ENCODE results near the gene PRSS36. TPM values are rescaled to one million over a fixed set of nuclear protein-coding genes. Genes with fewer than 3 reads are reported as not detected.
"Not testable (repeated sequence)": the region's sequence is repeated elsewhere in the genome, so short reads cannot be mapped to it uniquely, and the experiment has no call there.

PRSS36 gene
- total and polyA plus RNA-seq, 12 donors: 0.89 to 18.3 (median 7.4) TPM

DNA sequence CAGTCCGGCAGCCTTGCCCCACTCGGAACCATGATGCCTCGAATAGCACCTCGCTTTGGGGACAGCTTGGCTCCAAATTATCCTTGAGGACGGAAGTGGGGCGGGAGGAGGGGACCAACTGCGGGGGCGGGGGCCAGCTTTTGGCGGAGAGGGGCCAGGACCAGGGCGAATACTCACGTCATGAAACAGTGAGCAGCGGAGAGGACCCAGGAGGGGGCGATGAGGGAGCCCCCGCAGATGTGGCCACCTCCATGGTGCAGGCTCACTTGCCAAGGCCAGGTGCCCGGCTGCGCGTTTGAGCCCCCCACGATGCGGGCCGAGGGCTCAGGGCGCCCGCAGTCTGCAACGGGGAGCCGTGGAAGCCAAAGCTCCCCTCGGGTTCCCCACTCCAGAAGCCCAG, 970 bp downstream of the PRSS36 start:
- 59 to 87% (median 76%) methylated on average over 5 to 25 of the region's 25 CpGs for WGBS, 4 donors
- no peak overlapping the region for H3K27ac ChIP-seq
- H3K27me3 ChIP-seq: peaks cover 11% of the 10 kb centered on the region
- H3K36me3 ChIP-seq (replicated peaks in 1 of 2): no peaks in the 10 kb centered on the region
- DNase-seq: no peak
- H3K4me3 ChIP-seq: no peak overlapping the region
- no peaks in the 10 kb centered on the region for H3K9me3 ChIP-seq (replicated peaks in 1 of 3)
- no peaks in the 10 kb centered on the region for H3K4me1 ChIP-seq (replicated peaks in 1 of 2)
- no peak for TF ChIP-seq POLR2A (IDR thresholded peaks at IDR 0.05)
- TF ChIP-seq, protein P1, sequence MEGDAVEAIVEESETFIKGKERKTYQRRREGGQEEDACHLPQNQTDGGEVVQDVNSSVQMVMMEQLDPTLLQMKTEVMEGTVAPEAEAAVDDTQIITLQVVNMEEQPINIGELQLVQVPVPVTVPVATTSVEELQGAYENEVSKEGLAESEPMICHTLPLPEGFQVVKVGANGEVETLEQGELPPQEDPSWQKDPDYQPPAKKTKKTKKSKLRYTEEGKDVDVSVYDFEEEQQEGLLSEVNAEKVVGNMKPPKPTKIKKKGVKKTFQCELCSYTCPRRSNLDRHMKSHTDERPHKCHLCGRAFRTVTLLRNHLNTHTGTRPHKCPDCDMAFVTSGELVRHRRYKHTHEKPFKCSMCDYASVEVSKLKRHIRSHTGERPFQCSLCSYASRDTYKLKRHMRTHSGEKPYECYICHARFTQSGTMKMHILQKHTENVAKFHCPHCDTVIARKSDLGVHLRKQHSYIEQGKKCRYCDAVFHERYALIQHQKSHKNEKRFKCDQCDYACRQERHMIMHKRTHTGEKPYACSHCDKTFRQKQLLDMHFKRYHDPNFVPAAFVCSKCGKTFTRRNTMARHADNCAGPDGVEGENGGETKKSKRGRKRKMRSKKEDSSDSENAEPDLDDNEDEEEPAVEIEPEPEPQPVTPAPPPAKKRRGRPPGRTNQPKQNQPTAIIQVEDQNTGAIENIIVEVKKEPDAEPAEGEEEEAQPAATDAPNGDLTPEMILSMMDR (IDR thresholded peaks at IDR 0.05): no peak
- intact Hi-C loops (cut with DNase I): loop anchor here (10.0 kb wide), 2 partner anchors 64 to 164 kb away; partner anchors contain the start of genes HSD3B7 (in 1 of the 2) and PRSS53 (in 1 of the 2)

DNA sequence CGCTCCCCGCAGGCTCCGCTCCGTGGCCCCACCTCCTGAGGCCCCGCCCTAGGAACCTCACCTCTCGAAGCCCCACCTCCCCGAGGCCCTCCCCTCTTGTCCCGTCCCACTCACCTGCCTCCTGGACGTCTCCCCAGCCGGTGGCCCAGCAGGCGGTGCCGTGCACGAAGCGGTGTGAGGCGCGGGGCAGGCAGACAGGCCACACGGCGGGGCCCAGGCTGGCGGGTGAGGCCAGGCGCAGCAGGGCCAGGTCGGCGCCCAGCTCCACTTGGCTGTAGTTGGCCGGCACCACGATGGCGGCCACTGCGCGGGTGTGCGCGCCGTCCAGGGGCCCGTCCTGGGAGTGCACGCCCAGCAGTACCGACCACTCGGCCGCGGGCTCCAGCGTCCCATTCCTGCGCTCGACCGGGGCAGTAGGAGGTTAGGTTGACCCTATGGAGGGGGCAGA, 1.6 kb downstream of the PRSS36 start:
- WGBS, 4 donors: 16 to 28% (median 20%) methylated on average over 9 to 40 of the region's 40 CpGs
- Histone ChIP-seq H3K4me3 (no peak overlapping the region), H3K9me3 (replicated peaks in 1 of 3) (no peaks in the 10 kb centered on the region), H3K27me3 (peaks cover 11% of the 10 kb centered on the region), H3K36me3 (replicated peaks in 1 of 2) (no peaks in the 10 kb centered on the region), H3K4me1 (replicated peaks in 1 of 2) (no peaks in the 10 kb centered on the region), H3K27ac (no peak overlapping the region)
- TF ChIP-seq POLR2A (IDR thresholded peaks at IDR 0.05): no peak
- TF ChIP-seq, protein P1 (IDR thresholded peaks at IDR 0.05): no peak
- no peak for DNase-seq
- intact Hi-C loops (cut with DNase I): loop anchor here (10.0 kb wide), 2 partner anchors 64 to 164 kb away; partner anchors contain the start of genes HSD3B7 (in 1 of the 2) and PRSS53 (in 1 of the 2)

DNA sequence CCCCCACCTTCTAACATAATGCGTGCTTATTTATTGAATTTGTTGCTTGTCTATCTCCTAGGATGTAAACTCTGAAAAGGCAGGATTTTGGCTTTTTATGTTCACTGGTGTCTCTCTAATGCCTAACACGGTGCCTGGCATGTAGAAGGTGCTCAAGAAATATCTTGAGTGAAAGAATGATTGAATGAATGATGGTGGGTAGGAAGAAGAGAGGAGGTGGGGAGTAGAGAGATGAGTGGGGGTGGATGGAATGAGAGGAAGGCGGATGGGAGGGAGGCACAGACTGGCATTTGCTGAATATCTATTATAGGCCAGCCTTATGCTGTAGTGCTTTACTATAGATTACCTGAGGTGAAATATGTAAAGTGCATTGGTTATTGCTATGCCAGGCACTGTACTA, 2.3 kb downstream of the PRSS36 start:
- Histone ChIP-seq H3K9me3 (replicated peaks in 1 of 3) (no peaks in the 10 kb centered on the region), H3K36me3 (replicated peaks in 1 of 2) (no peaks in the 10 kb centered on the region), H3K4me1 (replicated peaks in 1 of 2) (peaks cover 3 to 4% of the 10 kb centered on the region in 2 donors), H3K27ac (no peak overlapping the region), H3K4me3 (no peak overlapping the region), H3K27me3 (peaks cover 11% of the 10 kb centered on the region)
- no peak for TF ChIP-seq POLR2A (IDR thresholded peaks at IDR 0.05)
- TF ChIP-seq, protein P1 (IDR thresholded peaks at IDR 0.05): no peak
- 84 to 96% (median 91%) methylated on average over 3 of the region's 3 CpGs for WGBS, 4 donors
- no peak for DNase-seq
- intact Hi-C loops (cut with DNase I): loop anchor here (10.0 kb wide), 2 partner anchors 63 to 163 kb away; partner anchors contain the start of genes HSD3B7 (in 1 of the 2) and PRSS53 (in 1 of the 2)

DNA sequence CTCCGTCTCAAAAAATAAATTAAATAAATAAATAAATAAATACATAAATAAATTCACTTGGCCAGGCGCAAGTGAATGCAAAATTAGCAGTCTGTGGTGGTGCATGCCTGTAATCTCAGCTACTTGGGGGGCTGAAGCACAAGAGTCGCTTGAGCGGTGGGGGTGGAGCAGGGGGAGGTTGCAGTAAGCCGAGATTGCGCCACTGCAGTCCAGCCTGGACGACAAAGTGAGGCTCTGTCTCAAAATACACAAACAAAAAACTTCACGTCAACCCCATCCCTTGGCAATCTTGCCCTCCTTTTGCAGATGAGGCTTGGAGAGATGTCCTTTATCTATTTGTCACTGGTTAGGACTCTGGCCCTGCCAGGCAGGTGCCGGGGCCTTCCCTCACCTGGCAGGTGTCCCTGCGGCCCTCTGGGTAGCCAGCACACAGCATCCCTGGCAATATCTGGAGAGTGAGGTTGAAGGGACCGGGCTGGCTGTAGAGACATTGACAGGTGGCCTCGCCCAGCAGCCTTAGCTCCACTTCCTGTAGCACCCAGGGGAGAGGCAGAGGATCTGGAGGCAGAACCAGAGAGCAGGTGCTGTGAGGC, 4.4 kb downstream of the PRSS36 start:
- DNase-seq: no peak
- Histone ChIP-seq H3K36me3 (replicated peaks in 1 of 2) (no peaks in the 10 kb centered on the region), H3K27ac (no peak overlapping the region), H3K4me1 (replicated peaks in 1 of 2) (peaks cover 15% of the 10 kb centered on the region in 2 donors), H3K4me3 (no peak overlapping the region), H3K9me3 (replicated peaks in 1 of 3) (no peaks in the 10 kb centered on the region), H3K27me3 (peaks cover 11% of the 10 kb centered on the region)
- TF ChIP-seq, protein P1 (IDR thresholded peaks at IDR 0.05): no peak
- TF ChIP-seq POLR2A (IDR thresholded peaks at IDR 0.05): no peak
- 79 to 85% (median 81%) methylated on average over 9 to 12 of the region's 12 CpGs for WGBS, 4 donors
- intact Hi-C loops (cut with DNase I): loop anchor here (10.0 kb wide), 2 partner anchors 61 to 161 kb away; partner anchors contain the start of genes HSD3B7 (in 1 of the 2) and PRSS53 (in 1 of the 2)

DNA sequence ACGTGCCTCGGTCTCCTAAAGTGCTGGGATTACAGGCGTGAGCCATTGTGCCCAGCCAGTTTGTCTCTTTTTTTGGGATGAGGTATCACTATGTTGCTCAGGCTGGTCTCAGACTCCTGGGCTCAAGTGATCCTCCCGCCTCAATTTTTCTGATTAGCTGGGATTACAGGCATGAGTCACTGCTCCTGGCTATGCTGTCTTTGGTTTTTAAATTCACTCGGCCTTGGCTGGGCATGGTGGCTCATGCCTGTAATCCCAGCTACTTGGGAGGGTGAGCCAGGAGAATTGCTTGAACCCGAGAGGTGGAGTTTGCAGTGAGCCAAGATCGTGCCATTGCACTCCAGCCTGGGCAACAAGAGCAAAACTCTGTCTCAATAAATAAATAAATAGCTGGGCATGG, 5.4 kb downstream of the PRSS36 start:
- Histone ChIP-seq H3K4me1 (replicated peaks in 1 of 2) (peaks cover 15% of the 10 kb centered on the region in 2 donors), H3K27me3 (peaks cover 11% of the 10 kb centered on the region)
- peak in 2 of 7 donors; percentile 38 to 55 for DNase-seq
- not testable (repeated sequence) for H3K27ac ChIP-seq; H3K4me3 ChIP-seq; H3K36me3 ChIP-seq (replicated peaks in 1 of 2); H3K9me3 ChIP-seq (replicated peaks in 1 of 3)
- 65 to 86% (median 73%) methylated on average over 7 of the region's 7 CpGs for WGBS, 4 donors
- intact Hi-C loops (cut with DNase I): loop anchor here (10.0 kb wide), 2 partner anchors 60 to 160 kb away; partner anchors contain the start of genes HSD3B7 (in 1 of the 2) and PRSS53 (in 1 of the 2)
